Stimulated activated naive CD4-positive, alpha-beta T cell treated with Interleukin-2 at 50 U/mL for 16 hours (primary cell): ENCODE measurements around the gene ZNF441.
A peak's percentile ranks its signal among the peaks of the same experiment; 100 is the strongest.
"Not testable (repeated sequence)": the region's sequence is repeated elsewhere in the genome, so short reads cannot be mapped to it uniquely, and the experiment has no call there.

Experiments
- DNase-seq: peaks from one replicate; lab custom pipeline; 2025; lab: John Stamatoyannopoulos, UW

Gene ZNF441

GRCh38 chr19:11766597-11767591, at the start of gene ZNF441:
Gene ZNF441 (plus strand): TSS chr19:11767000. CDS start chr19:11767194, 194 bp downstream.
- peak; percentile 92 for DNase-seq

GRCh38 chr19:11721681-11722080, 45.1 kb upstream of the ZNF441 start:
- no peak for DNase-seq

GRCh38 chr19:11722414-11722813, 44.4 kb upstream of the ZNF441 start:
- DNase-seq, result no peak

- no peak for DNase-seq
Observed at GRCh38 chr19:11729586-11729985, 37.2 kb upstream of the ZNF441 start.

GRCh38 chr19:11735375-11735774, 31.4 kb upstream of the ZNF441 start:
- DNase-seq, result no peak

- no peak for DNase-seq
Observed at GRCh38 chr19:11736696-11737095, 30.1 kb upstream of the ZNF441 start.

GRCh38 chr19:11737964-11738745, 28.6 kb upstream of the ZNF441 start:
- DNase-seq, result peak; percentile 15

GRCh38 chr19:11738746-11739620, 27.8 kb upstream of the ZNF441 start, which contains the start of gene ZNF823:
Gene ZNF823 (minus strand): TSS chr19:11738946. CDS start chr19:11738819, 127 bp downstream.
- DNase-seq, result peak; percentile 95

- DNase-seq, result no peak
Observed at GRCh38 chr19:11745869-11746268, 20.9 kb upstream of the ZNF441 start.

GRCh38 chr19:11747277-11747676, 19.5 kb upstream of the ZNF441 start:
- DNase-seq, result no peak

GRCh38 chr19:11749751-11750150, 17.0 kb upstream of the ZNF441 start:
- DNase-seq, result no peak

- no peak for DNase-seq
Observed at GRCh38 chr19:11752244-11752736, 14.5 kb upstream of the ZNF441 start.

- DNase-seq, result no peak
Observed at GRCh38 chr19:11754663-11755062, 12.1 kb upstream of the ZNF441 start.

GRCh38 chr19:11756965-11757364, 9.8 kb upstream of the ZNF441 start:
- DNase-seq, result no peak

GRCh38 chr19:11759805-11760204, 7.0 kb upstream of the ZNF441 start:
- no peak for DNase-seq

- DNase-seq, result no peak
Observed at GRCh38 chr19:11763117-11763516, 3.7 kb upstream of the ZNF441 start.

- no peak for DNase-seq
Observed at GRCh38 chr19:11763611-11764010, 3.2 kb upstream of the ZNF441 start.

- peak; percentile 11 for DNase-seq
Observed at GRCh38 chr19:11767633-11768133, 883 bp downstream of the ZNF441 start.

GRCh38 chr19:11769995-11770394, 3.2 kb downstream of the ZNF441 start:
- no peak for DNase-seq

GRCh38 chr19:11771520-11771919, 4.7 kb downstream of the ZNF441 start:
- DNase-seq, result not testable (repeated sequence)

- not testable (repeated sequence) for DNase-seq
Observed at GRCh38 chr19:11776669-11777068, 9.9 kb downstream of the ZNF441 start.
